ENCODE results near the gene MEIOSIN. TPM values are rescaled to one million over a fixed set of nuclear protein-coding genes. Genes with fewer than 3 reads are reported as not detected.
A peak's percentile ranks its signal among the peaks of the same experiment; 100 is the strongest.

The MEIOSIN gene
- total and polyA plus RNA-seq, 9 of the 15 experiments (the other 6 are each of a cell fraction or from before 2014, with no cell fraction given) = 0.06 to 2.0 (median 0.76) TPM

- TF ChIP-seq REST (IDR thresholded peaks at IDR 0.05; ENCODE audit: borderline replicate concordance) = peak; percentile 19; the same call in 1 of the 2 replicates
- no peak for TF ChIP-seq REST (CRISPR knock-in tag; IDR thresholded peaks at IDR 0.05; ENCODE audit: low read depth)
- peak; percentile 72 for TF ChIP-seq ZFX (CRISPR knock-in tag; IDR thresholded peaks at IDR 0.05)
- TF ChIP-seq PHTF2 (CRISPR knock-in tag; IDR thresholded peaks at IDR 0.05) = no peak
- TF ChIP-seq CHD2 (IDR thresholded peaks at IDR 0.05; ENCODE audit: low read depth, low read length) = peak; percentile 62
- TF ChIP-seq HDAC2 (IDR thresholded peaks at IDR 0.05) = no peak
- no peak for TF ChIP-seq HDAC6 (IDR thresholded peaks at IDR 0.05; ENCODE audit: low read depth, low read length)
- TF ChIP-seq MXD1 (CRISPR knock-in tag; IDR thresholded peaks at IDR 0.05; ENCODE audit: borderline replicate concordance, poor library complexity, severe bottlenecking) = no peak
- no peak for TF ChIP-seq CEBPG (CRISPR knock-in tag; IDR thresholded peaks at IDR 0.05)
- TF ChIP-seq CEBPG (tag; conservative IDR thresholded peaks at IDR 0.05 in 1 of 2, IDR thresholded peaks at IDR 0.05 in 1 of 2) = peak in 1 of 2 experiments; percentile 38; a peak in 1 of 4 replicates
- TF ChIP-seq PHF8 (IDR thresholded peaks at IDR 0.05; ENCODE audit: borderline replicate concordance, low read length) = peak; percentile 65; the same call in 1 of the 2 replicates
- TF ChIP-seq ASH1L (IDR thresholded peaks at IDR 0.05; ENCODE audit: borderline replicate concordance, low read depth, partially characterized antibody) = peak; percentile 28
- TF ChIP-seq HEY1 (CRISPR knock-in tag; IDR thresholded peaks at IDR 0.05; ENCODE audit: borderline replicate concordance) = no peak
- peak; percentile 88 for TF ChIP-seq VEZF1 (CRISPR knock-in tag; IDR thresholded peaks at IDR 0.05)
- peak; percentile 87 for TF ChIP-seq SP1 (CRISPR knock-in tag; IDR thresholded peaks at IDR 0.05)
- TF ChIP-seq BRD4 (IDR thresholded peaks at IDR 0.05) = 0 out of 2 replicates have a peak, but pooled peaks have one; percentile 22
Observed at GRCh38 chr19:45730368-45731288, 2.6 kb upstream of the MEIOSIN start, which contains the start of gene FBXO46 (continued).
